ENCODE data around the gene RBM28. TPM values are rescaled to one million over a fixed set of nuclear protein-coding genes. Genes with fewer than 3 reads are reported as not detected.

Gene RBM28
- total and polyA plus RNA-seq, 2 donors, result 19.9 to 24.7 TPM

- DNase-seq (ENCODE audit: low read depth in 6 of 9, low spot score in 9 of 9), result no peak
- no peak overlapping the region for H3K27ac ChIP-seq (ENCODE audit: low read depth in 1 of 2, low read length in 1 of 2)
- 95% methylated on average over 6 of the region's 6 CpGs for WGBS
- no peaks in the 10 kb centered on the region for H3K27me3 ChIP-seq (ENCODE audit: control insufficient read depth in 2 of 2, insufficient read depth in 1 of 2, low read length in 1 of 2)
- peaks cover 2 to 27% of the 10 kb centered on the region in 2 donors for H3K36me3 ChIP-seq (ENCODE audit: control insufficient read depth in 2 of 2, insufficient read depth in 2 of 2, low read length in 1 of 2)
- no peaks in the 10 kb centered on the region for H3K9me3 ChIP-seq (ENCODE audit: control insufficient read depth in 2 of 2, insufficient read depth in 1 of 2, low read length in 1 of 2)
- H3K4me3 ChIP-seq (ENCODE audit: low read length in 2 of 2), result no peak overlapping the region
- peaks cover 9 to 17% of the 10 kb centered on the region in 2 donors for H3K4me1 ChIP-seq (ENCODE audit: control insufficient read depth in 2 of 2, insufficient read depth in 2 of 2, low read length in 2 of 2)
These were observed 2.0 kb downstream of the RBM28 start for GRCh38 chr7:128341733-128342132.

GRCh38 chr7:128335730-128336129, 8.0 kb downstream of the RBM28 start:
- no peaks in the 10 kb centered on the region for H3K27me3 ChIP-seq (ENCODE audit: control insufficient read depth in 2 of 2, insufficient read depth in 1 of 2, low read length in 1 of 2)
- H3K9me3 ChIP-seq (ENCODE audit: control insufficient read depth in 2 of 2, insufficient read depth in 1 of 2, low read length in 1 of 2), result no peaks in the 10 kb centered on the region
- no peaks in the 10 kb centered on the region for H3K4me1 ChIP-seq (ENCODE audit: control insufficient read depth in 2 of 2, insufficient read depth in 2 of 2, low read length in 2 of 2)
- H3K36me3 ChIP-seq (ENCODE audit: control insufficient read depth in 2 of 2, insufficient read depth in 2 of 2, low read length in 1 of 2), result peaks cover 26 to 65% of the 10 kb centered on the region in 2 donors
- no peak overlapping the region for H3K4me3 ChIP-seq (ENCODE audit: low read length in 2 of 2)
- H3K27ac ChIP-seq (ENCODE audit: low read depth in 1 of 2, low read length in 1 of 2), result no peak overlapping the region
- DNase-seq (ENCODE audit: low read depth in 6 of 9, low spot score in 9 of 9), result no peak
- WGBS, result 98% methylated on average over 3 of the region's 3 CpGs

GRCh38 chr7:128324368-128324680, 19.4 kb downstream of the RBM28 start:
- H3K9me3 ChIP-seq (ENCODE audit: control insufficient read depth in 2 of 2, insufficient read depth in 1 of 2, low read length in 1 of 2), result no peaks in the 10 kb centered on the region
- WGBS, result 96% methylated on average over 9 of the region's 9 CpGs
- no peaks in the 10 kb centered on the region for H3K27me3 ChIP-seq (ENCODE audit: control insufficient read depth in 2 of 2, insufficient read depth in 1 of 2, low read length in 1 of 2)
- no peak for DNase-seq (ENCODE audit: low read depth in 6 of 9, low spot score in 9 of 9)
- no peak overlapping the region for H3K4me3 ChIP-seq (ENCODE audit: low read length in 2 of 2)
- H3K4me1 ChIP-seq (ENCODE audit: control insufficient read depth in 2 of 2, insufficient read depth in 2 of 2, low read length in 2 of 2), result peaks cover 0 to 4% of the 10 kb centered on the region in 2 donors
- peaks cover 41 to 62% of the 10 kb centered on the region in 2 donors for H3K36me3 ChIP-seq (ENCODE audit: control insufficient read depth in 2 of 2, insufficient read depth in 2 of 2, low read length in 1 of 2)
- H3K27ac ChIP-seq (ENCODE audit: low read depth in 1 of 2, low read length in 1 of 2), result no peak overlapping the region

DNA sequence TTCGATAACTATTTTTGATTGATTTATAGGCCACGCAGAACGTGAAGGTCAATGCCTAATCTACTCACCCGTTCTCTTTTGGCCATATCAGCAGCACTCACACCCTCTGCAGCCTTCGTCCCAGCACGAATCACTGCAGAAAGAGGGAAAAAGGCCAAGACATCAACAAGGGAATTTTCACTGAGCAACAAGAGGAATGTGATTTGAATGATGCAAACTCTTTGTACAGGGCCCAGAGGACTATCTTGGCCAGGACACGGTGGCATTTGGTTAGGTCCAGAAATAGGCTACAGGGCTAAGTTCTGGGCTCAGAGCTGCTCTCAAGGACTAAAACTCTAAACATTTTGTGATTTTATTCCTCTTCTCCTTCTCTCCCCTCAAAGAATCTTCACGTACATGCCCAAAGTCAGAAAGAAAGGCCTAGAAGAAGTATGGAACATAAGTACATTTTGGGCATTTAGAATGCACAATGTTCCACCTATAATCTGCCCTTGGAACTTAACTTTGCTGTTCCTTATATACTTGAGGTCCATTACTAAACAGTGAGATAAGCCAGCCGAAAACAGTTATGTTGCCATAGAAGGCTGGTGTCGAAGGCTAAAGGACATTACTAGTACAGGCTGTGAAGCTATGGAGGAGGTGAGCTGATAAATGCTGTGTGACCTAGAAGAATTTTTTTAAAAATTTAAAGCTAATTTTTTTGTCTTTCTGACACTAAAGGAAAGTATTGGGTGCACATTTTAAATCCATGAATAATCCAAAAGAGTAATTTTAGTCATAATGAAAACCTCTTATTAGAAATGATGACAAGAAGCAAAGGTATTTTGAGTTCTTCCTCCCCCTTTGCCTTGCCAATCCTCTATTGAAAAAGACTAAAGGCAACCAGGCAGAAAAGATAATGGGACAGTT, 20.0 kb downstream of the RBM28 start:
- Histone ChIP-seq H3K9me3 (ENCODE audit: control insufficient read depth in 2 of 2, insufficient read depth in 1 of 2, low read length in 1 of 2) (no peaks in the 10 kb centered on the region), H3K27me3 (ENCODE audit: control insufficient read depth in 2 of 2, insufficient read depth in 1 of 2, low read length in 1 of 2) (no peaks in the 10 kb centered on the region), H3K4me1 (ENCODE audit: control insufficient read depth in 2 of 2, insufficient read depth in 2 of 2, low read length in 2 of 2) (peaks cover 0 to 4% of the 10 kb centered on the region in 2 donors), H3K27ac (ENCODE audit: low read depth in 1 of 2, low read length in 1 of 2) (no peak overlapping the region), H3K36me3 (ENCODE audit: control insufficient read depth in 2 of 2, insufficient read depth in 2 of 2, low read length in 1 of 2) (peaks cover 37 to 64% of the 10 kb centered on the region in 2 donors), H3K4me3 (ENCODE audit: low read length in 2 of 2) (no peak overlapping the region)
- no peak for DNase-seq (ENCODE audit: low read depth in 6 of 9, low spot score in 9 of 9)
- WGBS, result 97% methylated on average over 10 of the region's 10 CpGs

- no peaks in the 10 kb centered on the region for H3K9me3 ChIP-seq (ENCODE audit: control insufficient read depth in 2 of 2, insufficient read depth in 1 of 2, low read length in 1 of 2)
- H3K4me3 ChIP-seq (ENCODE audit: low read length in 2 of 2), result no peak overlapping the region
- peaks cover 38 to 66% of the 10 kb centered on the region in 2 donors for H3K36me3 ChIP-seq (ENCODE audit: control insufficient read depth in 2 of 2, insufficient read depth in 2 of 2, low read length in 1 of 2)
- DNase-seq (ENCODE audit: low read depth in 6 of 9, low spot score in 9 of 9), result no peak
- peaks cover 0 to 4% of the 10 kb centered on the region in 2 donors for H3K4me1 ChIP-seq (ENCODE audit: control insufficient read depth in 2 of 2, insufficient read depth in 2 of 2, low read length in 2 of 2)
- H3K27ac ChIP-seq (ENCODE audit: low read depth in 1 of 2, low read length in 1 of 2), result no peak overlapping the region
- H3K27me3 ChIP-seq (ENCODE audit: control insufficient read depth in 2 of 2, insufficient read depth in 1 of 2, low read length in 1 of 2), result no peaks in the 10 kb centered on the region
These were observed 20.7 kb downstream of the RBM28 start for GRCh38 chr7:128323040-128323439.

DNA sequence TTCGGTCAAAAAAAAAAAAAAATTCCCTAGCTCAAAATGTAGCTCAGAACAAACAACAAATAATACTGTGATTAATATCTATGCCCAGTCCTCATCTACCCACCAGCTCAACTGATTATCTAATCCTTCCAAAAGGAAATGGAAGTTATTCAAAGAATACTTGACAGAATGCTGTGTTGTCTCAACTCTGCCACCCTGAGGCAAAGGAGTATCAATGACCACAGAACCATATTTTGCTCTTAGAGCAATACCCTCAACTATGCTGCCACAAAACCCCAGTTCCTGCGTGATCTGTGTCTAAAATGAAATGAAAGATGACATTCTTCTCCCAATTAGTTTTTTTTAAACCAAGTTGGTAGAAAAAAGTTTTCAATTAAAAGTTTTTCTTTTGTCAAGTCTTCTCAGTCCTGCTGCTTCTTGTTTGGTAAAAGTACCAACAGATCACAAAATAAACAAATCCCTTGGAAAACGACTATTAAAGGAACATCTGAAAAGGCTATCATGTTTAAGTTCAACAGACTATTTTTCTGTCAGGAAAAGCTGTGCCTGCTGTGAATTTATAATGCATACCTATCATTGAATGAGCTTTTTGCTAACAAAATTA, 21.6 kb downstream of the RBM28 start:
- 66% methylated on average over 3 of the region's 3 CpGs for WGBS
- Histone ChIP-seq H3K27ac (ENCODE audit: low read depth in 1 of 2, low read length in 1 of 2) (no peak overlapping the region), H3K27me3 (ENCODE audit: control insufficient read depth in 2 of 2, insufficient read depth in 1 of 2, low read length in 1 of 2) (no peaks in the 10 kb centered on the region), H3K4me1 (ENCODE audit: control insufficient read depth in 2 of 2, insufficient read depth in 2 of 2, low read length in 2 of 2) (peaks cover 0 to 4% of the 10 kb centered on the region in 2 donors), H3K4me3 (ENCODE audit: low read length in 2 of 2) (no peak overlapping the region), H3K36me3 (ENCODE audit: control insufficient read depth in 2 of 2, insufficient read depth in 2 of 2, low read length in 1 of 2) (peaks cover 47 to 66% of the 10 kb centered on the region in 2 donors), H3K9me3 (ENCODE audit: control insufficient read depth in 2 of 2, insufficient read depth in 1 of 2, low read length in 1 of 2) (no peaks in the 10 kb centered on the region)
- DNase-seq (ENCODE audit: low read depth in 6 of 9, low spot score in 9 of 9), result peak in 3 of 9 donors; percentile 15 to 43 (median 24)

DNA sequence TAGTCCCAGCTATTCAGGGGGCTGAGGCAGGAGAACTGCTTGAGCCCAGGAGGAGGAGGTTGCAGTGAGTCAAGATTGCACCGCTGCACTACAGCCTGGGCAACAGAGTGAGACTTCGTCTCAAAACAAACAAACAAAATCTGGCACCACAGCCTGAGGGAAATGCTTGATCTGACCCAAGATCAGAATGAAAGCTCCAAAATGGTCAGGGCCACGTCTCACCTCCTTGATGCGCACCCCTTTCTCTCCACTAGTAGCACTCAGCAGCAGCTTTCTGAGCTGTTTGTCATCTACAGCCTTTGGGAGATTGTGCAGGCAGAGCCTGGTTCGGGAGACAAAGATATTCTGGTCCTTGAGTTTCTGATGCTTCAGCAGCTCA, 22.7 kb downstream of the RBM28 start:
- Histone ChIP-seq H3K36me3 (ENCODE audit: control insufficient read depth in 2 of 2, insufficient read depth in 2 of 2, low read length in 1 of 2) (peaks cover 45 to 66% of the 10 kb centered on the region in 2 donors), H3K9me3 (ENCODE audit: control insufficient read depth in 2 of 2, insufficient read depth in 1 of 2, low read length in 1 of 2) (no peaks in the 10 kb centered on the region), H3K4me3 (ENCODE audit: low read length in 2 of 2) (no peak overlapping the region), H3K27me3 (ENCODE audit: control insufficient read depth in 2 of 2, insufficient read depth in 1 of 2, low read length in 1 of 2) (no peaks in the 10 kb centered on the region), H3K4me1 (ENCODE audit: control insufficient read depth in 2 of 2, insufficient read depth in 2 of 2, low read length in 2 of 2) (peaks cover 0 to 4% of the 10 kb centered on the region in 2 donors), H3K27ac (ENCODE audit: low read depth in 1 of 2, low read length in 1 of 2) (no peak overlapping the region)
- WGBS, result 91% methylated on average over 5 of the region's 5 CpGs
- no peak for DNase-seq (ENCODE audit: low read depth in 6 of 9, low spot score in 9 of 9)

DNA sequence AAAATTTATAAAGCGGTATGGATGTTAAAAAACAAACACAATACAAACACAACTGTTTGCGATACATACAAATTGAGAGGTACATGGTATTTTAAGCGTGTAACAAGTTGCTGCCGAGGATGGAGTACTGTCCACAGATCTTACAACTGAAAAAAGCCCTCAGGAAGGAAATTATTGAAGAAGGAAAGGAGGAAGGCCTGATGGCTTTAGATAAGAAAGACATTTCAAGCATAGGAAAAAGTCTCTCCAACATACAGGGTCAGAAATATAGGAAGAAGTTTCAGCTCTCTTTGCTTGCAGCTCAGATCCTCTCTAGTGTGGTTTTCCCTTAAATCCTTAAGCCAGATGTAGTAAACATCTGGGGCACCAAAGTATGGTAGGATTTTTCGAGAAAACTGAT, 25.0 kb downstream of the RBM28 start:
- 49% methylated on average over 5 of the region's 5 CpGs for WGBS
- H3K36me3 ChIP-seq (ENCODE audit: control insufficient read depth in 2 of 2, insufficient read depth in 2 of 2, low read length in 1 of 2), result peaks cover 43 to 70% of the 10 kb centered on the region in 2 donors
- no peaks in the 10 kb centered on the region for H3K9me3 ChIP-seq (ENCODE audit: control insufficient read depth in 2 of 2, insufficient read depth in 1 of 2, low read length in 1 of 2)
- DNase-seq (ENCODE audit: low read depth in 6 of 9, low spot score in 9 of 9), result no peak
- H3K27me3 ChIP-seq (ENCODE audit: control insufficient read depth in 2 of 2, insufficient read depth in 1 of 2, low read length in 1 of 2), result no peaks in the 10 kb centered on the region
- H3K4me1 ChIP-seq (ENCODE audit: control insufficient read depth in 2 of 2, insufficient read depth in 2 of 2, low read length in 2 of 2), result peaks cover 0 to 4% of the 10 kb centered on the region in 2 donors
- H3K27ac ChIP-seq (ENCODE audit: low read depth in 1 of 2, low read length in 1 of 2), result no peak overlapping the region
- no peak overlapping the region for H3K4me3 ChIP-seq (ENCODE audit: low read length in 2 of 2)

- Histone ChIP-seq H3K36me3 (ENCODE audit: control insufficient read depth in 2 of 2, insufficient read depth in 2 of 2, low read length in 1 of 2) (peaks cover 44 to 87% of the 10 kb centered on the region in 2 donors), H3K4me1 (ENCODE audit: control insufficient read depth in 2 of 2, insufficient read depth in 2 of 2, low read length in 2 of 2) (no peaks in the 10 kb centered on the region), H3K27me3 (ENCODE audit: control insufficient read depth in 2 of 2, insufficient read depth in 1 of 2, low read length in 1 of 2) (no peaks in the 10 kb centered on the region), H3K27ac (ENCODE audit: low read depth in 1 of 2, low read length in 1 of 2) (no peak overlapping the region), H3K4me3 (ENCODE audit: low read length in 2 of 2) (no peak overlapping the region), H3K9me3 (ENCODE audit: control insufficient read depth in 2 of 2, insufficient read depth in 1 of 2, low read length in 1 of 2) (no peaks in the 10 kb centered on the region)
- DNase-seq (ENCODE audit: low read depth in 6 of 9, low spot score in 9 of 9), result no peak
- 96% methylated on average over 3 of the region's 3 CpGs for WGBS
These were observed 32.7 kb downstream of the RBM28 start for GRCh38 chr7:128311013-128311412.
